Measurements from ENCODE around the gene IL21. TPM values are rescaled to one million over a fixed set of nuclear protein-coding genes. Genes with fewer than 3 reads are reported as not detected.
A peak's percentile ranks its signal among the peaks of the same experiment; 100 is the strongest.

The IL21 gene
- total and polyA plus RNA-seq, 7 experiments from 2014 or later: 7.3 TPM; not detected in 6

DNA sequence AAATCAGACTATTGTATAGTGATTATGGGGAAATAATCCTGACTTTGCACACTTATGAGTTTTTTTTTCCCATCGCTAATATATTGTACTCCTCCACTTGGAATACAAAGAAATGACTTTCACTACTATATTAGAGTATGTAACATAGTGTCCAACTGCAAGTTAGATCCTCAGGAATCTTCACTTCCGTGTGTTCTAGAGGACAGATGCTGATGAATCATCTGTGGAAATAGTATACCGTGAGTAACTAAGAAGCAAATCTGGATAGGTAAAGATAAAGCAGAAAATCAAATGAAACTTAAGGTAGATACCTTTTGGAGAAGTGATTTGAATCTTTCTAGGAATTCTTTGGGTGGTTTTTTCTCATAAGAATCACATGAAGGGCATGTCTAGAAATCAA is 8.3 kb downstream of the IL21 start:
- H3K27ac ChIP-seq (ENCODE audit: low read depth, low read length): no peak overlapping the region
- H3K4me3 ChIP-seq (ENCODE audit: low read length): no peak overlapping the region
- Mint-ChIP-seq H3K36me3 (peaks cover 0 to 2% (median 0%) of the 10 kb centered on the region in 5 donors), H3K4me1 (peaks cover 0 to 36% (median 11%) of the 10 kb centered on the region in 7 donors), H3K27me3 (no peaks in the 10 kb centered on the region), H3K4me3 (no peak overlapping the region), H3K9me3 (no peaks in the 10 kb centered on the region), H3K27ac (no peak overlapping the region)
- H3K4me1 ChIP-seq (ENCODE audit: control insufficient read depth in 2 of 2, insufficient read depth in 2 of 2, low read length in 2 of 2): no peaks in the 10 kb centered on the region
- POLR2A ChIA-PET: no interaction called here
- no peaks in the 10 kb centered on the region for H3K36me3 ChIP-seq (ENCODE audit: control insufficient read depth in 2 of 3, insufficient read depth in 3 of 3, low read length in 3 of 3)
- intact Hi-C loops (cut with micrococcal nuclease): no loop called here
- H3K27me3 ChIP-seq (ENCODE audit: control insufficient read depth in 2 of 2, insufficient read depth in 2 of 2, low read length in 2 of 2): no peaks in the 10 kb centered on the region
- H3K9me3 ChIP-seq (ENCODE audit: control insufficient read depth in 2 of 3, low read length in 3 of 3): no peaks in the 10 kb centered on the region
- no peak for ATAC-seq
- CTCF ChIA-PET: no interaction called here
- no peak for DNase-seq

GRCh38 chr4:122606364-122607043 is 14.4 kb downstream of the IL21 start:
- peaks cover 0 to 31% (median 5%) of the 10 kb centered on the region in 7 donors for H3K4me1 Mint-ChIP-seq
- H3K9me3 Mint-ChIP-seq: peaks cover 0 to 2% (median 0%) of the 10 kb centered on the region in 11 donors
- no peak overlapping the region for H3K27ac Mint-ChIP-seq
- H3K27me3 Mint-ChIP-seq: peaks cover 0 to 9% (median 0%) of the 10 kb centered on the region in 5 donors
- no peaks in the 10 kb centered on the region for H3K27me3 ChIP-seq (ENCODE audit: control insufficient read depth in 2 of 2, insufficient read depth in 2 of 2, low read length in 2 of 2)
- H3K27ac ChIP-seq (ENCODE audit: low read depth, low read length): no peak overlapping the region
- no peaks in the 10 kb centered on the region for H3K36me3 ChIP-seq (ENCODE audit: control insufficient read depth in 2 of 3, insufficient read depth in 3 of 3, low read length in 3 of 3)
- intact Hi-C loops (cut with micrococcal nuclease): loop anchor here in 1 of 2 donors (10.0 kb wide), 1 partner anchor 218 kb away; the partner anchor contains the start of gene FGF2
- H3K4me1 ChIP-seq (ENCODE audit: control insufficient read depth in 2 of 2, insufficient read depth in 2 of 2, low read length in 2 of 2): no peaks in the 10 kb centered on the region
- H3K4me3 Mint-ChIP-seq: no peak overlapping the region
- no peak for ATAC-seq
- no peak overlapping the region for H3K4me3 ChIP-seq (ENCODE audit: low read length)
- H3K36me3 Mint-ChIP-seq: peaks cover 0 to 4% (median 0%) of the 10 kb centered on the region in 5 donors
- no peaks in the 10 kb centered on the region for H3K9me3 ChIP-seq (ENCODE audit: control insufficient read depth in 2 of 3, low read length in 3 of 3)
- ChIA-PET CTCF (no interaction called here), POLR2A (no interaction called here)
- DNase-seq: no peak

- Histone ChIP-seq H3K36me3 (ENCODE audit: control insufficient read depth in 2 of 3, insufficient read depth in 3 of 3, low read length in 3 of 3) (no peaks in the 10 kb centered on the region), H3K9me3 (ENCODE audit: control insufficient read depth in 2 of 3, low read length in 3 of 3) (no peaks in the 10 kb centered on the region), H3K4me1 (ENCODE audit: control insufficient read depth in 2 of 2, insufficient read depth in 2 of 2, low read length in 2 of 2) (no peaks in the 10 kb centered on the region), H3K27me3 (ENCODE audit: control insufficient read depth in 2 of 2, insufficient read depth in 2 of 2, low read length in 2 of 2) (no peaks in the 10 kb centered on the region), H3K4me3 (ENCODE audit: low read length) (no peak overlapping the region), H3K27ac (ENCODE audit: low read depth, low read length) (no peak overlapping the region)
- Mint-ChIP-seq H3K27ac (no peak overlapping the region), H3K27me3 (peaks cover 0 to 19% (median 0%) of the 10 kb centered on the region in 5 donors), H3K4me3 (no peak overlapping the region), H3K36me3 (peaks cover 0 to 4% (median 0%) of the 10 kb centered on the region in 5 donors), H3K4me1 (peaks cover 0 to 26% (median 5%) of the 10 kb centered on the region in 7 donors), H3K9me3 (peaks cover 0 to 2% (median 0%) of the 10 kb centered on the region in 11 donors)
- intact Hi-C loops (cut with micrococcal nuclease): loop anchor here (5.0 to 10.0 kb wide), 3 partner anchors 48 to 221 kb away; partner anchors contain the start of genes BBS12 (in 1 of the 2) and FGF2 (in 1 of the 2)
- DNase-seq (no peak), ATAC-seq (no peak)
- CTCF ChIA-PET: interaction anchor here (1.2 kb wide), 1 partner anchor 113 kb away, joined by 3 read pairs; no protein-coding TSS in a partner anchor
- POLR2A ChIA-PET: interaction anchor here (0.6 kb wide), 1 partner anchor 46 kb away, joined by 3 read pairs; no protein-coding TSS in a partner anchor
Observed at GRCh38 chr4:122604146-122604545, 16.7 kb downstream of the IL21 start.

DNA sequence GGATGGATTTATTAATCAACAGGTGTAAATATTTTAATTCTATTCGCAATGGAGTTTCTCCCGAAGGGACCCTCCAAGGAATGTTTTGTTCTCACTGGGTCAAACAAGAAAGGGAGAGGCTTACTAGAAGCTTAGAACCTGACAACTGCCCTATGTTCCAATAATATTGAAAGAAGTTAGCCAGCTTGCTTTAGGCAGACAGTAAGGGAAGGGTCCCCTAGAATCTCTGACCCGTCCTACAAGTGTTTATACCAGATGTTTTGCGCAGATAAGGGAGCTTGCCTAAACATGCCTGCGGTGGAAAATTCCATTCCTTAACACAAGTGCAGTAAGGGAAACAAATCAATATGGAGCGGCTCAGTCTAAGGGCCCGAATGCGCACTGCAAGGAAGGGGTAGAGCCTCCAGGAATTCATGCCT is 17.7 kb downstream of the IL21 start:
- Mint-ChIP-seq H3K4me1 (peaks cover 0 to 26% (median 5%) of the 10 kb centered on the region in 7 donors), H3K4me3 (no peak overlapping the region), H3K27me3 (peaks cover 0 to 19% (median 0%) of the 10 kb centered on the region in 5 donors), H3K9me3 (peaks cover 0 to 4% (median 0%) of the 10 kb centered on the region in 11 donors), H3K27ac (peak overlapping the region in 1 of 9 donors; percentile 10), H3K36me3 (peaks cover 0 to 4% (median 0%) of the 10 kb centered on the region in 5 donors)
- Histone ChIP-seq H3K9me3 (ENCODE audit: control insufficient read depth in 2 of 3, low read length in 3 of 3) (no peaks in the 10 kb centered on the region), H3K36me3 (ENCODE audit: control insufficient read depth in 2 of 3, insufficient read depth in 3 of 3, low read length in 3 of 3) (no peaks in the 10 kb centered on the region), H3K4me3 (ENCODE audit: low read length) (no peak overlapping the region), H3K27me3 (ENCODE audit: control insufficient read depth in 2 of 2, insufficient read depth in 2 of 2, low read length in 2 of 2) (no peaks in the 10 kb centered on the region), H3K4me1 (ENCODE audit: control insufficient read depth in 2 of 2, insufficient read depth in 2 of 2, low read length in 2 of 2) (no peaks in the 10 kb centered on the region), H3K27ac (ENCODE audit: low read depth, low read length) (no peak overlapping the region)
- ChIA-PET CTCF (interaction anchor here (0.9 to 1.3 kb wide), 6 partner anchors 8 to 118 kb away, joined by 3 to 5 read pairs (median 3); no protein-coding TSS in a partner anchor), POLR2A (no interaction called here)
- intact Hi-C loops (cut with micrococcal nuclease): loop anchor here (2.0 to 10.0 kb wide), 4 partner anchors 49 to 320 kb away; partner anchors contain the start of genes BBS12 (in 1 of the 2), FGF2 (in 1 of the 2) and NUDT6 (in 1 of the 2)
- no peak for DNase-seq
- no peak for ATAC-seq

DNA sequence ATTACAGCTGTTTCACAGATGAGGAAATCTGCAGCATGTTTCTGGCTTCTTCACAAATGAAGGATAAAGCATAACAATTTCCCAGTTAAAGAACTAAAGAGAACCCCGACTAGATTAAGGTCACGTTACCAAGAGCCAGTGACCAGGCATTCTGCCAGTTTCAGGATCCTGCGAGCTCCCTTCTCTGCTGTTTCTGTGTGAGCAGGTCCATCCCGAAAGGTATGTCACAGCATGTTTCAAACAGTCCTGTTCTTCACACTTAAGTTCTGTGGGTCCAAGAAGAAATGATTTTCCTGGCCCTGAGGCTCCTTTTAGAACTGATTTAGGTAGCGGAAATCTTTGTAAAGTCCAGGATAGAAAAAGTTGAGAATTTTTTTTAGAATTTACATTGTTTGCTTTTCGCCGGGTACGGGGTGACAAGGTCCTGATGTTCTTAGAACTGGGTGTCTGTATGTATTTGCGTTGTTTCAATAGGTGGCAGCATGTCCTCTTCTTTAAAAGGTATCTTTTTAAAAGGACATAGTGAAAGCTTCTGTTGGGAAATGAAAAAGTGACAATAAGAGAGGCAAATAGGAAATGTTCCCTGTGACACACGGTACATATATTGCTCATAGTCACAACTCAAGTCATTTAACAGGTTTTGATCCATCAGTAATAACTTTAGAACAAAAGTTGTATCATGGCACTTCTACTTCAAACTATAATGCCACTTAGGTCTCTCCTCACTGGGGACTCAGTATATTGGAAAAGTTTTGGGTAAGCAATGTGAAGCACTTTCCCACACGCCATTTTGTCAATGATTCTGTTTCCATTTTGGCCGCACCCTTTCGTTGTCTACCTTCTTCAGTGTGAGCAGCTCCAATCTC is 18.4 kb downstream of the IL21 start:
- peak overlapping the region in 2 of 9 donors; percentile 10 to 29 for H3K27ac Mint-ChIP-seq
- H3K4me3 Mint-ChIP-seq: peak overlapping the region in 6 of 10 donors; percentile 3 to 39 (median 26)
- ChIA-PET CTCF (interaction anchor here (0.9 to 1.3 kb wide), 7 partner anchors 9 to 119 kb away, joined by 3 to 5 read pairs (median 3); no protein-coding TSS in a partner anchor), POLR2A (no interaction called here)
- peaks cover 0 to 4% (median 0%) of the 10 kb centered on the region in 5 donors for H3K36me3 Mint-ChIP-seq
- peaks cover 0 to 19% (median 0%) of the 10 kb centered on the region in 5 donors for H3K27me3 Mint-ChIP-seq
- Histone ChIP-seq H3K4me1 (ENCODE audit: control insufficient read depth in 2 of 2, insufficient read depth in 2 of 2, low read length in 2 of 2) (no peaks in the 10 kb centered on the region), H3K27ac (ENCODE audit: low read depth, low read length) (no peak overlapping the region), H3K27me3 (ENCODE audit: control insufficient read depth in 2 of 2, insufficient read depth in 2 of 2, low read length in 2 of 2) (no peaks in the 10 kb centered on the region), H3K9me3 (ENCODE audit: control insufficient read depth in 2 of 3, low read length in 3 of 3) (no peaks in the 10 kb centered on the region), H3K36me3 (ENCODE audit: control insufficient read depth in 2 of 3, insufficient read depth in 3 of 3, low read length in 3 of 3) (no peaks in the 10 kb centered on the region), H3K4me3 (ENCODE audit: low read length) (no peak overlapping the region)
- DNase-seq: peak in 5 of 9 donors; percentile 13 to 33 (median 24)
- peak; percentile 42 for ATAC-seq
- intact Hi-C loops (cut with micrococcal nuclease): loop anchor here (1.0 to 10.0 kb wide), 8 partner anchors 24 to 329 kb away; partner anchors contain the start of genes BBS12 (in 2 of the 2), FGF2 (in 1 of the 2) and NUDT6 (in 1 of the 2)
- peaks cover 0 to 4% (median 0%) of the 10 kb centered on the region in 11 donors for H3K9me3 Mint-ChIP-seq
- peaks cover 0 to 26% (median 5%) of the 10 kb centered on the region in 7 donors for H3K4me1 Mint-ChIP-seq

DNA sequence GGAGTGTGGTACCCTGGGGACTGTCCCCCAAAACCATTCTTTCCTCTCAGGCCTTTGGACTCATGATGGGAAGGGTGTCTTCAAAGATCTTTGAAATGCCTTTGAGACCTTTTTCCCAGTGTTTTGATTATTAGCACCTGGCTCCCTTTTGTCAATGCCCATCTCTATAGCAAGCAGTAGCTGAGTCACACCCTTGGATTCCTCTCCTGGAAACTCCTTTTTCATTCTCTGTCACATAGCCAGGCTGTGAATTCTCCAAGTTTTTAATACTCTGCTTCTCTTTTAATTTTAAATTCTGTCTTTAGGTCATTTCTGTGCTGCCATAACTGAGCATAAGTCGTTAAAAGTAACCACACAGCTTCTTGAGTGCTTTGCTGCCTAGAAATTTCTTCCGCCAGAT is 29.7 kb downstream of the IL21 start:
- H3K4me3 ChIP-seq (ENCODE audit: low read length): no peak overlapping the region
- H3K9me3 Mint-ChIP-seq: peaks cover 0 to 7% (median 0%) of the 10 kb centered on the region in 11 donors
- peaks cover 0 to 3% (median 0%) of the 10 kb centered on the region in 5 donors for H3K27me3 Mint-ChIP-seq
- H3K36me3 Mint-ChIP-seq: peaks cover 0 to 10% (median 0%) of the 10 kb centered on the region in 5 donors
- H3K27ac Mint-ChIP-seq: no peak overlapping the region
- no peak overlapping the region for H3K4me3 Mint-ChIP-seq
- no peaks in the 10 kb centered on the region for H3K36me3 ChIP-seq (ENCODE audit: control insufficient read depth in 2 of 3, insufficient read depth in 3 of 3, low read length in 3 of 3)
- no peaks in the 10 kb centered on the region for H3K4me1 ChIP-seq (ENCODE audit: control insufficient read depth in 2 of 2, insufficient read depth in 2 of 2, low read length in 2 of 2)
- intact Hi-C loops (cut with micrococcal nuclease): no loop called here
- ChIA-PET CTCF (interaction anchor here (0.6 kb wide), 1 partner anchor 10 kb away, joined by 3 read pairs; no protein-coding TSS in a partner anchor), POLR2A (no interaction called here)
- no peaks in the 10 kb centered on the region for H3K9me3 ChIP-seq (ENCODE audit: control insufficient read depth in 2 of 3, low read length in 3 of 3)
- ATAC-seq (no peak), DNase-seq (no peak)
- no peaks in the 10 kb centered on the region for H3K27me3 ChIP-seq (ENCODE audit: control insufficient read depth in 2 of 2, insufficient read depth in 2 of 2, low read length in 2 of 2)
- no peak overlapping the region for H3K27ac ChIP-seq (ENCODE audit: low read depth, low read length)
- H3K4me1 Mint-ChIP-seq: peaks cover 0 to 19% (median 4%) of the 10 kb centered on the region in 7 donors
